ENCODE data around the gene TLX1.

- TF ChIP-seq POLR2A (IDR thresholded peaks at IDR 0.05; ENCODE audit: low read length), result no peak
- TF ChIP-seq GATA1 (IDR thresholded peaks at IDR 0.05; ENCODE audit: low read depth, low read length), result no peak
Observed at GRCh38 chr10:101136708-101137121, 5.6 kb downstream of the TLX1 start.

Data from erythroblast (primary cell).